Aortic smooth muscle cell (primary cell): ENCODE results near the gene MYPN. TPM values are rescaled to one million over a fixed set of nuclear protein-coding genes. Genes with fewer than 3 reads are reported as not detected.

ENCODE experiments used
- total RNA-seq: library from RNA; depleted of rRNA; stranded (reverse); fragments of >200 nt; gene quantifications from 2 replicates; pipeline ENCODE4 v1.2.3, GENCODE V29; 2014

The MYPN gene
- total RNA-seq, result 0.06 and 0.26 TPM in 2 replicates

GRCh38 chr10:68109331-68109730 is at the start of gene MYPN:
MYPN (plus strand) TSS chr10:68109488; CDS start chr10:68121439, 11,951 bp downstream.

GRCh38 chr10:68074775-68075549 is 34.3 kb upstream of the MYPN start, which contains the start of gene HERC4:
HERC4 (minus strand) TSS chr10:68075283; CDS start chr10:68073108, 2,175 bp downstream.

GRCh38 chr10:68231817-68232251 is 122.5 kb downstream of the MYPN start, which contains the start of gene ATOH7:
ATOH7 (minus strand) TSS chr10:68232113; CDS start chr10:68231677, 436 bp downstream.

Other genes with a start within 250 kb of the MYPN start
- 12.2 and 12.3 TPM in 2 replicates for gene SIRT1, start 224.8 kb upstream of the MYPN start, total RNA-seq
- gene HERC4, start 34.2 kb upstream of the MYPN start, total RNA-seq, result 95.1 and 134 TPM in 2 replicates
- gene ATOH7, start 122.6 kb downstream of the MYPN start, total RNA-seq, result under 0.01 TPM in 1 of 2 replicates, not detected in the other
- 27.6 and 34.6 TPM in 2 replicates for gene HNRNPH3, start 222.6 kb downstream of the MYPN start, total RNA-seq
- gene PBLD, start 223.4 kb downstream of the MYPN start, total RNA-seq, result 8.1 and 9.9 TPM in 2 replicates